ENCODE data around the gene APLNR. TPM values are rescaled to one million over a fixed set of nuclear protein-coding genes. Genes with fewer than 3 reads are reported as not detected.

APLNR gene
- total and polyA plus RNA-seq, 2 donors (not counting 3 experiments of a cell fraction or from before 2014, with no cell fraction given): 0.04 to 0.38 TPM

DNA sequence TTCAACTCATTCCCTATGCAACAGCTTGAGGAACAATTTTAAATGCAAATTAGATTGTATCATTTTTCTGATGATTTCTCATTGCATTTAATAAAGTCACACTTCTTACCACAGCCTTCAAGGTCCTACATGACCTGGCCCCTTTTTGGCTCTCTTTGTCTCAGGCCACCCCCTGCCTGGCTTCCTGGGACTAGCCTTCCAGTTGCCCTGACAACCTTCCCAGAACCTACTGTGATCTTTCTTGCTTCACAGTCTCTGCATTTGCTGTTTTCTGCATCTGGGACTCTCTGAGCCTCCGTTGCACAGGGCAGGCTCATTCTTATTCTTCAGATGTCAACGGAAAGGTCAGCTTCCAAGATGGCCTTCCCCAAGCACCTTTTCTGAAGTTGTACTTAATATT, 12.9 kb downstream of the APLNR start:
- FAIRE-seq (no peak), DNase-seq (ENCODE audit: low read depth, low spot score) (no peak)
- H4K20me1 ChIP-seq (replicated peaks; ENCODE audit: control insufficient read depth, extremely low read depth, insufficient read depth, low read length): no peaks in the 10 kb centered on the region
- peaks cover 10% of the 10 kb centered on the region for H3K4me1 ChIP-seq (ENCODE audit: control insufficient read depth, extremely low read depth, insufficient read depth, low read length)
- H3K9me3 ChIP-seq (replicated peaks; ENCODE audit: control insufficient read depth, insufficient read depth, low read length): no peaks in the 10 kb centered on the region
- no peaks in the 10 kb centered on the region for H3K9me1 ChIP-seq (replicated peaks; ENCODE audit: control insufficient read depth, extremely low read depth, insufficient read depth, low read length)
- H3K36me3 ChIP-seq (ENCODE audit: control insufficient read depth in 2 of 2, extremely low read depth in 1 of 2, insufficient read depth in 2 of 2, low read length in 2 of 2): no peaks in the 10 kb centered on the region
- intact Hi-C loops (cut with micrococcal nuclease): no loop called here
- TF ChIP-seq MYC (IDR thresholded peaks at IDR 0.05; ENCODE audit: low read depth, low read length): no peak
- TF ChIP-seq GATA2 (IDR thresholded peaks at IDR 0.05; ENCODE audit: insufficient read depth, insufficient read length, low read depth, low read length): no peak
- no peak for TF ChIP-seq POLR2A (IDR thresholded peaks at IDR 0.05; ENCODE audit: low read depth, low read length)
- TF ChIP-seq JUN (IDR thresholded peaks at IDR 0.05; ENCODE audit: borderline replicate concordance, insufficient read depth, insufficient read length, low read depth): no peak
- H2AFZ ChIP-seq (ENCODE audit: low read depth, low read length): no peak overlapping the region
- H3K4me2 ChIP-seq (ENCODE audit: insufficient read depth, low read length): no peak overlapping the region
- no peak overlapping the region for H3K4me3 ChIP-seq (replicated peaks in 1 of 3; ENCODE audit: insufficient read depth in 1 of 3, low read depth in 1 of 3, low read length in 3 of 3)
- dilution Hi-C loops (cut with MboI; ENCODE audit: extremely low pct_ligation_motif_present, low sequenced_read_pairs): no loop called here
- ChIA-PET CTCF (interaction anchor here (2.7 kb wide), 1 partner anchor 25 kb away, joined by 9 read pairs; no protein-coding TSS in a partner anchor), POLR2A (no interaction called here)
- peaks cover 0 to 2% of the 10 kb centered on the region in 2 experiments for H3K27me3 ChIP-seq (ENCODE audit: control insufficient read depth in 2 of 2, insufficient read depth in 2 of 2, low read length in 2 of 2)
- H3K27ac ChIP-seq (ENCODE audit: insufficient read depth, low read depth, low read length): no peak overlapping the region
- no peaks in the 10 kb centered on the region for H3K79me2 ChIP-seq (ENCODE audit: control insufficient read depth, insufficient read depth, low read length)
- no peak overlapping the region for H3K9ac ChIP-seq (replicated peaks; ENCODE audit: extremely low read depth, insufficient read depth, low read length)
- no TSS peak for BruUV-seq (replicated peaks)

DNA sequence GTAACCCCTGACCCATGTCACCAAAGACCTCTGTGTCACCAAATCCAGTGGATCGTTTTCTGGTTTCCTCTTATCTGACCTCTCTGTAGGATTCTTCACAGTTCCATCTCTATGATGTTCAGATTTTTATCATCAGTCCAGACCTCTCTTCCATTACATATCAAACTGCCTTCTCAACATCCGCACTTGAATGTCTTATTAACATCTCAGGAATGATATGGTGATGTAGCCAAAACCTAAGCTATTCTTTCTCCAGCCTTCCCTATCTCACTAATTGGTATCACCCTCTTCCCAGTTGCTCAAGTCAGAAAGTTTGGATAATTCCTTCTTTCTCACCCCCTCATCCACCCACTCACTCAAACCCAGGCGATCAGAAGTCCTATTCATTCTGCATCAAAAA, 13.4 kb downstream of the APLNR start:
- CTCF ChIA-PET: interaction anchor here (2.7 kb wide), 1 partner anchor 26 kb away, joined by 9 read pairs; no protein-coding TSS in a partner anchor
- TF ChIP-seq CTCF (IDR thresholded peaks at IDR 0.05; ENCODE audit: extremely low read depth in 1 of 2, insufficient read depth in 1 of 2, low read depth in 1 of 2, low read length in 2 of 2) (no peak), POLR2A (IDR thresholded peaks at IDR 0.05; ENCODE audit: low read depth, low read length) (no peak), POLR2AphosphoS5 (IDR thresholded peaks at IDR 0.05; ENCODE audit: insufficient read depth, low read depth, low read length) (no peak), GATA2 (IDR thresholded peaks at IDR 0.05; ENCODE audit: insufficient read depth, insufficient read length, low read depth, low read length) (no peak), MYC (IDR thresholded peaks at IDR 0.05; ENCODE audit: low read depth, low read length) (no peak), EZH2 (IDR thresholded peaks at IDR 0.05; ENCODE audit: borderline replicate concordance, low read depth, low read length, severe bottlenecking) (no peak), JUN (IDR thresholded peaks at IDR 0.05; ENCODE audit: borderline replicate concordance, insufficient read depth, insufficient read length, low read depth) (no peak), FOS (IDR thresholded peaks at IDR 0.05; ENCODE audit: borderline replicate concordance, insufficient read depth, low read length) (no peak)
- TF ChIP-seq, protein P1, sequence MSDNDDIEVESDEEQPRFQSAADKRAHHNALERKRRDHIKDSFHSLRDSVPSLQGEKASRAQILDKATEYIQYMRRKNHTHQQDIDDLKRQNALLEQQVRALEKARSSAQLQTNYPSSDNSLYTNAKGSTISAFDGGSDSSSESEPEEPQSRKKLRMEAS (IDR thresholded peaks at IDR 0.05; ENCODE audit: insufficient read depth, insufficient read length): no peak
- FAIRE-seq: no peak

More for the DNA sequence above, 13.4 kb downstream of the APLNR start:
- H3K9ac ChIP-seq (replicated peaks; ENCODE audit: extremely low read depth, insufficient read depth, low read length): no peak overlapping the region
- no peaks in the 10 kb centered on the region for H3K9me3 ChIP-seq (replicated peaks; ENCODE audit: control insufficient read depth, insufficient read depth, low read length)
- no peak overlapping the region for H3K27ac ChIP-seq (ENCODE audit: insufficient read depth, low read depth, low read length)
- no peak overlapping the region for H3K4me3 ChIP-seq (replicated peaks in 1 of 3; ENCODE audit: insufficient read depth in 1 of 3, low read depth in 1 of 3, low read length in 3 of 3)
- BruUV-seq (replicated peaks): no TSS peak
- no peaks in the 10 kb centered on the region for H3K9me1 ChIP-seq (replicated peaks; ENCODE audit: control insufficient read depth, extremely low read depth, insufficient read depth, low read length)
- no peak overlapping the region for H2AFZ ChIP-seq (ENCODE audit: low read depth, low read length)
- no peak for DNase-seq (ENCODE audit: low read depth, low spot score)
- intact Hi-C loops (cut with micrococcal nuclease): no loop called here
- no peaks in the 10 kb centered on the region for H3K36me3 ChIP-seq (ENCODE audit: control insufficient read depth in 2 of 2, extremely low read depth in 1 of 2, insufficient read depth in 2 of 2, low read length in 2 of 2)
- no peak overlapping the region for H3K4me2 ChIP-seq (ENCODE audit: insufficient read depth, low read length)
- POLR2A ChIA-PET: no interaction called here
- no peaks in the 10 kb centered on the region for H3K79me2 ChIP-seq (ENCODE audit: control insufficient read depth, insufficient read depth, low read length)
- no peaks in the 10 kb centered on the region for H3K27me3 ChIP-seq (ENCODE audit: control insufficient read depth in 2 of 2, insufficient read depth in 2 of 2, low read length in 2 of 2)
- H3K4me1 ChIP-seq (ENCODE audit: control insufficient read depth, extremely low read depth, insufficient read depth, low read length): peaks cover 10% of the 10 kb centered on the region
- dilution Hi-C loops (cut with MboI; ENCODE audit: extremely low pct_ligation_motif_present, low sequenced_read_pairs): no loop called here
- no peaks in the 10 kb centered on the region for H4K20me1 ChIP-seq (replicated peaks; ENCODE audit: control insufficient read depth, extremely low read depth, insufficient read depth, low read length)
